PFSK-1 (cell line): Measurements from ENCODE around the gene CTNND2.

ENCODE experiments used
- FOXP2 ChIP-seq: optimal IDR thresholded peaks from 2 replicates; pipeline ENCODE3; 2011; ENCODE audit warnings: borderline replicate concordance, control low read depth, inconsistent platforms; ENCODE audit not compliant: insufficient read depth; ENCODE audit errors: extremely low read length, extremely low read depth
- POLR2AphosphoS5 ChIP-seq: IDR thresholded peaks from 2 replicates; pipeline ENCODE4 v1.6.1; 2012; ENCODE audit warnings: low read depth, mild to moderate bottlenecking, control low read depth, low read length, moderate library complexity
- REST ChIP-seq, 2 experiments: IDR thresholded peaks; 2 replicates each; pipeline versions ENCODE4 v1.6.1 to v1.8.0; 2011 to 2012; ENCODE audit warnings: low read depth in 2 of 2, low read length in 2 of 2, control low read depth in 1 of 2, inconsistent platforms in 1 of 2, mild to moderate bottlenecking in 1 of 2, moderate library complexity in 1 of 2; ENCODE audit not compliant: insufficient read depth in 1 of 2
- SIN3A ChIP-seq: IDR thresholded peaks from 2 replicates; pipeline ENCODE4 v1.6.1; 2012; ENCODE audit warnings: mild to moderate bottlenecking, low read length, moderate library complexity, borderline replicate concordance; ENCODE audit not compliant: insufficient read depth
- TAF1 ChIP-seq: IDR thresholded peaks from 2 replicates; pipeline ENCODE4 v1.6.1; 2012; ENCODE audit warnings: low read length, control low read depth, borderline replicate concordance; ENCODE audit not compliant: insufficient read depth

Gene CTNND2

GRCh38 chr5:11590475-11590874 lies 313.8 kb downstream of the CTNND2 start:
- no peak for TF ChIP-seq SIN3A
- no peak for TF ChIP-seq REST (IDR thresholded peaks at IDR 0.05; ENCODE audit: insufficient read depth in 1 of 2, low read depth in 2 of 2, low read length in 2 of 2)
- no peak for TF ChIP-seq FOXP2
- TF ChIP-seq POLR2AphosphoS5, result no peak
- TF ChIP-seq TAF1, result no peak

GRCh38 chr5:11588803-11589202 lies 315.4 kb downstream of the CTNND2 start:
- TF ChIP-seq POLR2AphosphoS5, result no peak
- no peak for TF ChIP-seq SIN3A
- no peak for TF ChIP-seq REST (IDR thresholded peaks at IDR 0.05; ENCODE audit: insufficient read depth in 1 of 2, low read depth in 2 of 2, low read length in 2 of 2)

- no peak for TF ChIP-seq TAF1
- TF ChIP-seq POLR2AphosphoS5, result no peak
- no peak for TF ChIP-seq REST (IDR thresholded peaks at IDR 0.05; ENCODE audit: insufficient read depth in 1 of 2, low read depth in 2 of 2, low read length in 2 of 2)
- TF ChIP-seq SIN3A, result no peak
- no peak for TF ChIP-seq FOXP2
Observed at GRCh38 chr5:11584017-11584416, 320.2 kb downstream of the CTNND2 start.

DNA sequence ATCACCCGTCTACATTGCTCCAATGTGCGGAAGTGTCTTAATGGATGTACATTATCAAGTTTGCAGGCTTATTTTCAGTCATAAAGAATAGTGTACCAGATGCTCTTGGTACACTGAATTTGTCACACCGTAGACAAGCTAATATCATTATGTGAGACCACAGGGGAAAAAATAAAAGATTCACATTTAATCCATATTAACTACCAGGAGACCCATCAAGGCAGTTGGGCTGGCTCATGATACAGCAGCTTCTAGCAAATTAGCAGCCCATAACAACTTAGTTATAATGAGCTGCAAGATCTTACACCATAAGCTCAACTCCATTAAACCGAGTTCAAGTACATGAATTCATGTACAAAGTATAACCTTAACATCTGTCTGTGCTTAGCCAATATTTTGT lies 324.9 kb downstream of the CTNND2 start:
- TF ChIP-seq TAF1 (no peak), POLR2AphosphoS5 (no peak), SIN3A (no peak), REST (IDR thresholded peaks at IDR 0.05; ENCODE audit: insufficient read depth in 1 of 2, low read depth in 2 of 2, low read length in 2 of 2) (no peak), FOXP2 (no peak)

DNA sequence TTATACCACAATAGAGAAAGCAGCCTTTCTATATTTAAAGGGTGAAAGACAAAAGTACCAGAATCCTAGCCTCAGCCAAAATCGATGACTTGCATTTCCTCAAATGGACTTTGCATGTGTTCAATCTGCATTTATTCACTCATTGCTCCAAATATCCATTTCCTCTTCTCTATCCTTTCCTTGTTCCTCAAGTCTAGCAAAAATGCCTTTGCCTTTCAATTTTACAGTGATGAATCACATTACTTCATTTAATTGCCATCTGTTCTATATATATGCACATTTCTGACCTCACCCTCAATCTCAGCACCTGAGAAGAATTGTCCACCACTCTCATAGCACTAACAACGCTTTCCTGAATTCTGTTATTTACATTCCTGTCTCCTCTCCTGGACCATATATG lies 329.5 kb downstream of the CTNND2 start:
- TF ChIP-seq REST (IDR thresholded peaks at IDR 0.05; ENCODE audit: insufficient read depth in 1 of 2, low read depth in 2 of 2, low read length in 2 of 2) (no peak), SIN3A (no peak), TAF1 (no peak), POLR2AphosphoS5 (no peak), FOXP2 (no peak)
